Adrenal gland (tissue), 12 donors: ENCODE data around the gene LHFPL6. TPM values are rescaled to one million over a fixed set of nuclear protein-coding genes. Genes with fewer than 3 reads are reported as not detected.

Experiments used
- DNase-seq, 7 donors: peaks; one replicate each; pipeline ENCODE4 v3.0.0-alpha.2; 2019 to 2020
- H3K27ac ChIP-seq, 5 donors: fragments of 200-600 bp; sonication (generic) in 4 of 5; 1 replicate in 3 of 5; 2 replicates in 2 of 5; pipeline versions ENCODE4 v1.5.1 to v1.8.0; 2016 to 2020; ENCODE audit warnings: mild to moderate bottlenecking in 1 of 5
- H3K27me3 ChIP-seq: fragments of 200-600 bp; 2 replicates; pipeline ENCODE4 v1.8.0; 2021
- H3K36me3 ChIP-seq, 2 donors: fragments of 200-600 bp; replicated peaks in 1 of 2; 1 replicate in 1 of 2; 2 replicates in 1 of 2; pipeline versions ENCODE4 v1.5.1 to v1.8.0; 2018 to 2022
- H3K4me1 ChIP-seq, 2 donors: fragments of 200-600 bp; replicated peaks in 1 of 2; 1 replicate in 1 of 2; 2 replicates in 1 of 2; pipeline versions ENCODE4 v1.5.1 to v1.8.0; 2018 to 2021
- H3K4me3 ChIP-seq, 4 donors: fragments of 200-600 bp; sonication (generic) in 3 of 4; one replicate each; pipeline ENCODE4 v1.5.1; 2016 to 2018
- H3K9me3 ChIP-seq, 3 donors: fragments of 200-600 bp; sonication (generic) in 1 of 3; replicated peaks in 1 of 3; 1 replicate in 2 of 3; 2 replicates in 1 of 3; pipeline versions ENCODE4 v1.5.1 to v1.8.0; 2016 to 2021
- CTCF ChIP-seq, 6 experiments: fragments of 450-650 bp in 4 of 6; fragments of 200-600 bp in 2 of 6; sonication (generic) in 1 of 6; IDR thresholded peaks; 1 replicate in 5 of 6; 2 replicates in 1 of 6; pipeline versions ENCODE4 v1.5.1 to v1.8.0; 2016 to 2021; ENCODE audit warnings: antibody characterized with exemption in 6 of 6, mild to moderate bottlenecking in 2 of 6, moderate library complexity in 1 of 6
- POLR2A ChIP-seq, 2 donors: fragments of 450-650 bp; IDR thresholded peaks; one replicate each; pipeline ENCODE4 v1.6.1; 2017; ENCODE audit warnings: antibody characterized with exemption in 2 of 2, mild to moderate bottlenecking in 2 of 2, moderate library complexity in 1 of 2
- WGBS, 4 donors: extraction: QIAGEN DNeasy Blood & Tissue Kit in 2 of 4; methylation state at CpG; one replicate each; pipeline versions ENCODE4 v1.1.5 to v1.1.7; 2013 to 2017; 5-methylcytosine and 5-hydroxymethylcytosine counted together
- intact Hi-C, 2 donors: fragments of 100-400 bp; cut with DNase I; formaldehyde crosslinking; loops; one replicate each; pipeline versions ENCODE4 v1.14.1 to v1.15.0; 2022 to 2023
- polyA plus RNA-seq, 3 donors: library from polyadenylated mRNA; stranded (reverse); fragments of 200-250 nt in 2 of 3; fragments of 350-450 nt in 1 of 3; fragmentation: Illumina TruSeq in 1 of 3; extraction: RNeasy Lipid Tissue Mini Kit (QIAGEN cat#74804) in 1 of 3; gene quantifications; one replicate each; pipeline ENCODE4 v1.2.3, GENCODE V29; 2013 to 2014
- total RNA-seq, 9 donors: library from RNA; depleted of rRNA in 4 of 9; stranded (reverse); fragments of >200 nt in 4 of 9; fragments of 120-200 nt in 1 of 9; fragmentation: NEBNext Ultra II Directional in 1 of 9; extraction: Animal tissue kit (Norgen Biotek cat#: 25700) in 1 of 9; gene quantifications; one replicate each; pipeline versions ENCODE4 v1.1.0 to v1.2.4, GENCODE V29; 2013 to 2023
- donor health status: healthy with polysubstance abuse.
- donor health status: Bipolar disorder and iron deficiency.
- donor health status: DM: yes; HTN: yes; CAD: no.
- donor health status: DM: no; HTN: no; CAD: no.
- donor health status: DM: no; HTN: no; CAD: no.
- donor health status: DM: yes; HTN: yes; CAD: no.

LHFPL6 gene
- total and polyA plus RNA-seq, 12 donors = 28.9 to 113 (median 46.6) TPM

GRCh38 chr13:39503048-39503447, 99.9 kb downstream of the LHFPL6 start:
- H3K27ac ChIP-seq = no peak overlapping the region
- no peaks in the 10 kb centered on the region for H3K36me3 ChIP-seq

GRCh38 chr13:39501702-39502324, 101.2 kb downstream of the LHFPL6 start:
- H3K9me3 ChIP-seq = no peaks in the 10 kb centered on the region
- no peaks in the 10 kb centered on the region for H3K27me3 ChIP-seq
- 82 to 90% (median 89%) methylated on average over 3 of the region's 3 CpGs for WGBS, 4 donors
- H3K27ac ChIP-seq = no peak overlapping the region
- no peaks in the 10 kb centered on the region for H3K36me3 ChIP-seq
- intact Hi-C loops = no loop called here
- H3K4me3 ChIP-seq = no peak overlapping the region
- H3K4me1 ChIP-seq = no peaks in the 10 kb centered on the region
- no peak for TF ChIP-seq CTCF (IDR thresholded peaks at IDR 0.05)
- TF ChIP-seq POLR2A (IDR thresholded peaks at IDR 0.05) = no peak
- DNase-seq = peak in 1 of 7 donors; percentile 8

More at GRCh38 chr13:39503048-39503447, 99.9 kb downstream of the LHFPL6 start:
- H3K27me3 ChIP-seq = no peaks in the 10 kb centered on the region
- H3K9me3 ChIP-seq = no peaks in the 10 kb centered on the region
- no peak overlapping the region for H3K4me3 ChIP-seq
- H3K4me1 ChIP-seq = no peaks in the 10 kb centered on the region
- intact Hi-C loops = no loop called here
- 91 to 95% (median 94%) methylated on average over 3 of the region's 3 CpGs for WGBS, 4 donors
- no peak for DNase-seq
- TF ChIP-seq POLR2A (IDR thresholded peaks at IDR 0.05) (no peak), CTCF (IDR thresholded peaks at IDR 0.05) (no peak)

- TF ChIP-seq CTCF (IDR thresholded peaks at IDR 0.05) = no peak
- no peak for TF ChIP-seq POLR2A (IDR thresholded peaks at IDR 0.05)
- H3K4me1 ChIP-seq = no peaks in the 10 kb centered on the region
- no peak overlapping the region for H3K27ac ChIP-seq
- 57 to 82% (median 72%) methylated on average over 3 of the region's 3 CpGs for WGBS, 4 donors
- no peak overlapping the region for H3K4me3 ChIP-seq
- H3K27me3 ChIP-seq = no peaks in the 10 kb centered on the region
- intact Hi-C loops = no loop called here
- DNase-seq = no peak
- no peaks in the 10 kb centered on the region for H3K9me3 ChIP-seq
- no peaks in the 10 kb centered on the region for H3K36me3 ChIP-seq
These were observed 103.4 kb downstream of the LHFPL6 start for GRCh38 chr13:39499604-39500003.

GRCh38 chr13:39498471-39499114, 104.4 kb downstream of the LHFPL6 start:
- Histone ChIP-seq H3K27ac (no peak overlapping the region), H3K4me3 (no peak overlapping the region), H3K36me3 (no peaks in the 10 kb centered on the region), H3K27me3 (no peaks in the 10 kb centered on the region), H3K9me3 (no peaks in the 10 kb centered on the region), H3K4me1 (no peaks in the 10 kb centered on the region)
- 85 to 92% (median 90%) methylated on average over 9 of the region's 9 CpGs for WGBS, 4 donors
- intact Hi-C loops = no loop called here
- DNase-seq = no peak
- TF ChIP-seq POLR2A (IDR thresholded peaks at IDR 0.05) (no peak), CTCF (IDR thresholded peaks at IDR 0.05) (no peak)
